Camera-type eye (tissue), 1 donor: ENCODE measurements around the gene TMIGD3. TPM values are rescaled to one million over a fixed set of nuclear protein-coding genes. Genes with fewer than 3 reads are reported as not detected.

Experiments
- total RNA-seq: library from RNA; depleted of rRNA; stranded (reverse); fragments of >200 nt; gene quantifications from one replicate; pipeline ENCODE4 v1.2.3, GENCODE V29; 2014

The TMIGD3 gene
- 1.2 TPM for total RNA-seq

GRCh38 chr1:111503585-111504060 lies at the start of gene TMIGD3, which contains the start of gene ADORA3:
TMIGD3 (minus strand) TSS chr1:111503633; CDS start chr1:111503354, 279 bp downstream.
ADORA3 (minus strand) TSS chr1:111503633; CDS start chr1:111503354, 279 bp downstream.

GRCh38 chr1:111448918-111449702 lies 54.3 kb downstream of the TMIGD3 start, which contains the start of the genes ATP5PB and WDR77:
ATP5PB (plus strand) TSS chr1:111449464; CDS start chr1:111449542, 78 bp downstream.
WDR77 (minus strand) TSS chr1:111449256; CDS start chr1:111449169, 87 bp downstream.

Other genes with a start within 250 kb of the TMIGD3 start
- gene CHIA, start 212.8 kb downstream of the TMIGD3 start, total RNA-seq, result not detected
- 2.0 TPM for gene OVGP1, start 75.9 kb downstream of the TMIGD3 start, total RNA-seq
- gene WDR77, start 54.4 kb downstream of the TMIGD3 start, total RNA-seq, result 31.8 TPM
- 165 TPM for gene ATP5PB, start 54.2 kb downstream of the TMIGD3 start, total RNA-seq
- gene C1orf162, start 29.6 kb downstream of the TMIGD3 start, total RNA-seq, result 2.1 TPM
- gene ADORA3, start within 50 bp of the TMIGD3 start, total RNA-seq, result 1.2 TPM
- 41.1 TPM for gene RAP1A, start 116.2 kb upstream of the TMIGD3 start, total RNA-seq
- 5.1 TPM for gene INKA2, start 235.8 kb upstream of the TMIGD3 start, total RNA-seq